ENCODE data around the gene PLCH2. TPM values are rescaled to one million over a fixed set of nuclear protein-coding genes. Genes with fewer than 3 reads are reported as not detected.
A peak's percentile ranks its signal among the peaks of the same experiment; 100 is the strongest.

Gene PLCH2
- total and polyA plus RNA-seq, 2 of the 13 experiments (the other 11 are each of a cell fraction or from before 2014, with no cell fraction given), result 0.15 to 0.67 TPM

DNA sequence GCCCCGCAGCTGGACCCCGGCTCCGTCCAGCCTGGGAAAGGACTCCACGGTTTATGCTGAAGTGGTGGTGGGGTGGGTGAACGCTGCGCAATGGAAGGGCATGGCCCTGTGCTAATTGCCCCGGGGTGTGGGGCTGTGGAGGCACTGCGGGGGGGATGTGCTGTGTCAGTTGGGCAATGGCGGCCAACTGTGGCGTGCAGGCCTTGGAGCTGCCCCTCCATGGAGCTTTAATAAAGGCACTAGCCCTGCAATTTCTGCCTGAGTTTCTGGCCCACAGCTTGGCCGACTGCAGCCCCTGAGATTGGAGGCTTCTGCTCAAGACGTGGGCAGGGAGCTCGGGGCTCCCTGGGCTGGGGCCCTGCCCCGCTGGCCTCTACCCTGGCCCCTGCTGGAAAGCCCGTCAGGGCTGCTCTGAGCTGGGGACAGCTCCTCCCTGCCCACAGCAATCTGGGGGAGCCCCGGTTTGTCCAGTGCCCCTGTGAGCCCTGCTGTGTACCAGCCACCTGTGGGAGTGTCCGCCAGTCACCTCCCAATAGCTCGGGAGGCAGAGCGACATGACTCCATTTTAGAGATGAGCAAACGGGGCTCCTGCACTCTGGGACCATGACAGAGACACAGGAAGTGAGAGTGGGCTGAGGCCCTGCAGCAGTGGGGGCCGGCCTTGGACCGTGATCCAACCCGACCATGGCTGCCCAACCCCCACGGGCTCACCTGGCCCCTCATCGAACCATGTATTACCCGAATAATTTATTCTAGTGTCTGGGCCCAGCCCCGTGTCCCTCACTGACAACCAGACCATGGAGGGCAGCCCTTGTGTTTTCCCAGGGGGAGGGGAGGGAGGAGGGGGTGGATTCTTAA is 71.3 kb downstream of the PLCH2 start (continued):
- TF ChIP-seq NCOR1 (IDR thresholded peaks at IDR 0.05; ENCODE audit: borderline replicate concordance, low read length) (no peak), PHF8 (CRISPR knock-in tag; IDR thresholded peaks at IDR 0.05) (0 out of 2 replicates have a peak, but pooled peaks have one; percentile 10), NR2F1 (CRISPR knock-in tag; IDR thresholded peaks at IDR 0.05) (no peak), ZZZ3 (CRISPR knock-in tag; IDR thresholded peaks at IDR 0.05; ENCODE audit: borderline replicate concordance) (0 out of 2 replicates have a peak, but pooled peaks have one; percentile 36), SP4 (CRISPR knock-in tag; IDR thresholded peaks at IDR 0.05) (0 out of 2 replicates have a peak, but pooled peaks have one; percentile 37), NFE2L1 (CRISPR knock-in tag; IDR thresholded peaks at IDR 0.05; ENCODE audit: borderline replicate concordance) (no peak), PHF21A (CRISPR knock-in tag; IDR thresholded peaks at IDR 0.05) (0 out of 2 replicates have a peak, but pooled peaks have one; percentile 26), ZNF484 (CRISPR knock-in tag; IDR thresholded peaks at IDR 0.05; ENCODE audit: borderline replicate concordance, low read depth) (no peak), PCBP2 (optimal IDR thresholded peaks at IDR 0.05; ENCODE audit: low read depth, low read length, poor library complexity, severe bottlenecking) (no peak), HMG20B (CRISPR knock-in tag; conservative IDR thresholded peaks at IDR 0.05) (no peak), ZNF780A (CRISPR knock-in tag; IDR thresholded peaks at IDR 0.05) (no peak)
- TF ChIP-seq, protein P1, sequence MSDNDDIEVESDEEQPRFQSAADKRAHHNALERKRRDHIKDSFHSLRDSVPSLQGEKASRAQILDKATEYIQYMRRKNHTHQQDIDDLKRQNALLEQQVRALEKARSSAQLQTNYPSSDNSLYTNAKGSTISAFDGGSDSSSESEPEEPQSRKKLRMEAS (IDR thresholded peaks at IDR 0.05), result no peak
- TF ChIP-seq, protein P2, sequence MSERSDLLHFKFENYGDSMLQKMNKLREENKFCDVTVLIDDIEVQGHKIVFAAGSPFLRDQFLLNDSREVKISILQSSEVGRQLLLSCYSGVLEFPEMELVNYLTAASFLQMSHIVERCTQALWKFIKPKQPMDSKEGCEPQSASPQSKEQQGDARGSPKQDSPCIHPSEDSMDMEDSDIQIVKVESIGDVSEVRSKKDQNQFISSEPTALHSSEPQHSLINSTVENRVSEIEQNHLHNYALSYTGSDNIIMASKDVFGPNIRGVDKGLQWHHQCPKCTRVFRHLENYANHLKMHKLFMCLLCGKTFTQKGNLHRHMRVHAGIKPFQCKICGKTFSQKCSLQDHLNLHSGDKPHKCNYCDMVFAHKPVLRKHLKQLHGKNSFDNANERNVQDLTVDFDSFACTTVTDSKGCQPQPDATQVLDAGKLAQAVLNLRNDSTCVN (CRISPR knock-in tag; IDR thresholded peaks at IDR 0.05; ENCODE audit: borderline replicate concordance), result no peak

Data from HepG2 (cell line).